HTR-8/SVneo (cell line): Measurements from ENCODE around the gene KRTAP5-2.
"Not testable (repeated sequence)": the region's sequence is repeated elsewhere in the genome, so short reads cannot be mapped to it uniquely, and the experiment has no call there.

Experiments used
- DNase-seq: peaks from one replicate; pipeline ENCODE4 v3.0.0; 2011; ENCODE audit warnings: low spot score, mixed read lengths; ENCODE audit not compliant: insufficient read length
- FAIRE-seq: peaks from 2 replicates; lab custom pipeline; 2011; peaks lifted over from hg19 to GRCh38; lab: Jason Lieb, UNC

The KRTAP5-2 gene

DNA sequence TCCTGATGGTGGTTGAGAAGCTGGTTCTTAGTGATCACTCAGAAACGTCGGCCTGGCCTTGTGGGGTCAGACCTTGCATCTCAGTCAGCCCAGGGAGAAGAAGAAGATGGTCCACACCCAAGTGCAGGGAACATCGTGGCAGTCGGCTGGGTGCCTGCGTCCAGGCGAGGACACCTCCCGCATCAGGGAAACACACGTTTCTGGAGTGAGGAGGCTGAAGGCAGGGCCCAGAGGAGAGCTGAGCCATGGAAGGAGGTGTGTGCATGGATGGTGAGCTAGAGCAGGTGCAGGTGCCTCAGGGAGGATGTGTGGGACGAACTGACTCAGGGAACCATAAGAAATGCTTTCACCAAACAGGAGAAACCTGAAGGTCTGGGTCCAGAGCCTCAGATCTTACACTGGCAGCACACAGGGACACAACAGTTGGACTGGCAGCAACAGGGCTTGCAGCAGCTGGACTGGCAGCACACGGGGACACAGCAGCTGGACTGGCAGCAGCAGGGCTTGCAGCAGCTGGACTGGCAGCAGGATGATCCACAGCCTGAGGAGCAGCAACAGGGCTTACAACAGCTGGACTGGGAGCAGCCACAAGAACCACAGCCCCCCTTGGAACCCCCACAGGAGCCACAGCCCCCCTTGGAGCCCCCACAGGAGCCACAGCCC, 632 bp downstream of the KRTAP5-2 start:
- FAIRE-seq, result no peak
- no peak for DNase-seq

DNA sequence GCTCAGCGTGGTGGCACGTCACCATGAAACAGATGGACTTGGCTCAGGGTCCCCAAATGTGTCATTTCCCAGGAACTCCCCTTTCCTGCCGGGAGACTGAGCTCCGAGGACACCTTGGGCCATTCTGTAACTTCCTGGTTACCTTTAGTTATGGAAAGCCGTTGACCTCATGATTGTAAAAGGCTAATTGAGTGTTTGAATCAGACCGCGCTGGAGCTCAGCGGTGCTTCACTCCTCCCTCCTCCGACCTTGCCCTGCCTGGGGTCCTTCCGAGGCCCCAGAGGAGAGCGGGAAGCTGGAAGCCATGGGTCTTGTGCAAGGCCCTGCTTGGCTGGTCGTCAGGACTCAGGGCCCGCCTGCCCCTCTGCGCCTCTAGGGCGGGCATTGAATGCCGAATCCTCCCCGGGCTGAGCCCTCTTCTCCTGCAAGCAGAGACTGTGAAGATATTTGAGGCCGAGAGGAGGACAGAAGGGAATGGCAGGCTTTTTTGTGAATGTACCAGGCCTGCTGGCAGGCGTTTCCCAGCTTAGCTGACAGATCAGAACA, 1.4 kb downstream of the KRTAP5-2 start:
- not testable (repeated sequence) for FAIRE-seq, DNase-seq

- FAIRE-seq, DNase-seq: not testable (repeated sequence)
Measured at GRCh38 chr11:1595994-1596575, 2.0 kb downstream of the KRTAP5-2 start.

DNA sequence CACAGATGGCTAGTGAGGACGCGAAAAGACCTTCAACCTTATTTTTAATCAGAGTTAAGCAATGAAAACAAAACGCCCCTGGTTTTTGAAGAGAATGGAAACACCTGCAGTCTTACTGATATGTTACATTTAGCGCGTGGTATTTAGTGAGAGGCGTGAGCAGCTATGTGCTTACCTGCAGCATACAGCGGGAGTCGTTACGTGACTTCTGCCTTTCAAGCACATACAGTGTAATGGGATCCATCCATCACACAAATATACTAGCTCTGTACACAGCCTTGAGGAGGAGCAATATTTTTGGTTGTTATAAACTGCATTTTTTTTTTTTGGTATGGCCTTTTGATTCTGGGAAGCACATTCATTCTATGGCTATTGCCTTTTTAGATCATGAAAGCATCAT, 5.5 kb downstream of the KRTAP5-2 start:
- FAIRE-seq (no peak), DNase-seq (no peak)

GRCh38 chr11:1589996-1590395, 8.1 kb downstream of the KRTAP5-2 start:
- DNase-seq, result no peak
- no peak for FAIRE-seq

- not testable (repeated sequence) for FAIRE-seq, DNase-seq
Measured at GRCh38 chr11:1589191-1589963, 8.7 kb downstream of the KRTAP5-2 start.

DNA sequence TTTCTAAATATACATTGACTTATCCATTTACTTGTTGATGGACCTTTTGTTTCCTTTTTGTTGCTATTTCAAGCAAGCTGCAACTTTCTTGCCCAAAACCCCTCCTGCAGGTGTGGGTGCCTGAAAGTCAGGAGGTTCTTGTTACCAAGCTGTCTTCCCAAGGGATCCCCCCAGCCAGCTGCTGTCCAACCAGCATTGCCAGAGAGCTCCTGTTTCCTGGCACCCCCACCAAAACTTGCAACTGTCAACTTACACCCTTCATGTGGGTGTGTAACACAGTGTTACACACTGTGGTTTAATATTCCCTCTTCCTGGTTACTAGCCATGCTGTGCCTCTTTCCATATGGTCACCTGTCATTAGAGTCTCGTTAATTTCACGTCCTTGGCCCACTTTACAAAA, 11.4 kb downstream of the KRTAP5-2 start:
- FAIRE-seq (no peak), DNase-seq (no peak)

- not testable (repeated sequence) for FAIRE-seq
Measured at GRCh38 chr11:1584661-1585370, 13.3 kb downstream of the KRTAP5-2 start, which contains the start of gene KRTAP5-1. TSS of gene KRTAP5-1 (minus strand) at chr11:1585283. CDS start at chr11:1585249, 34 bp downstream.

GRCh38 chr11:1582909-1583308, 15.2 kb downstream of the KRTAP5-2 start:
- not testable (repeated sequence) for FAIRE-seq, DNase-seq

More at GRCh38 chr11:1584661-1585370, 13.3 kb downstream of the KRTAP5-2 start, which contains the start of gene KRTAP5-1:
- DNase-seq, result not testable (repeated sequence)

DNA sequence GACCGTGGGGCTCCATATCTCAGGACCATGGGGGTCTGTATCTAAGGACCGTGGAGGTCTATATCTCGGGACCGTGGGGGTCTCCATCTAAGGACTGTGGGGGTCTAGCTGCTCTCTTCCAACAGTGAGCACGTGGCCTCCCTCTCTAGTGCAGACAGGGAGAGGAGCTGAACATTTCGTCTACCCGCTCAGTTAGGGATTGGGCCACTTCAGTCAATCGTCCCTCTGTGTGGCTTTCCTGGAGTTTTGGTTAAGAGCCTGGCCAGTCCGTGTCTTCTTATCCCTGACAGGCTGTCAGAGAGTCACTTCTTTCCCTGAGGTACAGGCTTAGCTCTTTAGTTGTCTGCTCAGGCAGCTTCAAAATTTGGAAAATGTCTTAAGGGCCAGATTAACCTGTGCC, 16.1 kb downstream of the KRTAP5-2 start:
- no peak for FAIRE-seq

DNA sequence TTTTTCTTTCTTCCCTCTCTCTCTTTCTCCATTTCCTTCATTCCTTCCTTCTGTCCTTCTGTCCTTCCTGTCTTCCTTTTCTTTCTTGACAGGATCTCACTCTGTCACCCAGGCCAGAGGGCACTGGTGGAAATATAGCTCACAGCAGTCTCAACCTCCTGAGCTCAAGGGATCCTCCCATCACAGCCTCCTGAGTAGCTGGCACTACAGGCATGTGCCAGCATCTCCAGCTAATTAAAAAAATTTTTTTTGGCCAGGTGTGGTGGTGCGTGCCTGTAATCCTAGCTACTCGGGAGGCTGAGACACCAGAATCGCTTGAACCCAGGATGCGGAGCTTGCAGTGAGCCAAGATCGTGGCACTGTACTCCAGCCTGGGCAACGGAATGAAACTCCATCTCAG, 21.3 kb downstream of the KRTAP5-2 start:
- no peak for DNase-seq
- FAIRE-seq, result no peak

More for the DNA sequence above, 16.1 kb downstream of the KRTAP5-2 start:
- no peak for DNase-seq

DNA sequence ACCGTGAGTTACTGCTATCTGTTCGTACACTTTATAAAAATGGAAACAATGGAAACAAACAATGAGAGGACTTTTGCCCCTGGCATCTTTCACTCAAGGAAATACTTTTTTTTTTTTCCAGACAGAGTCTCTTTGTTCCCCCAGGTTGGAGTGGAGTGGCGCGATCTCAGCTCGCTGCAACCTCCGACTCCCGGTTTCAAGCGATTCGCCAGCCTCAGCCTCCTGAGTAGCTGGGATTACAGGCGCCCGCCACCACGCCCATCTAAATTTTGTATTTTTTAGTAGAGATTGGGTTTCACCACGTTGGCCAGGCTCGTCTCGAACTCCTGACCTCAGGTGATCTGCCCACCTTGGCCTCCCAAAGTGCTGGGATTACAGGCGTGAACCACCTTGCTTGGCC, 22.3 kb downstream of the KRTAP5-2 start:
- not testable (repeated sequence) for FAIRE-seq, DNase-seq

DNA sequence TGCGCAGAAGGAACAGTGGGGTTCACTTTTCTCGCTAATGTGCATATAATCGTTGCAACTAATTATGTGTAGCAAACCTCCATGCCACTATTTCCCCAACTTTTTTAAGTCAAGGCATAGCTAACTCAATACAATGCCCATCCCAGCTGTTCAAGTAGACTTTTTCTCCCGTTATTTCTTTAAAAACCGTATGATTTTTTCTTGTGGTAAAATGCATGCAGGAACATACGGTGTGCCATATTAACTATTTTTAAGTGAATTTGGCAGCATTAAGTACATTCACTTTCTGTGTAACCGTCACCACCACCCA, 23.2 kb downstream of the KRTAP5-2 start:
- no peak for FAIRE-seq
- DNase-seq, result no peak

DNA sequence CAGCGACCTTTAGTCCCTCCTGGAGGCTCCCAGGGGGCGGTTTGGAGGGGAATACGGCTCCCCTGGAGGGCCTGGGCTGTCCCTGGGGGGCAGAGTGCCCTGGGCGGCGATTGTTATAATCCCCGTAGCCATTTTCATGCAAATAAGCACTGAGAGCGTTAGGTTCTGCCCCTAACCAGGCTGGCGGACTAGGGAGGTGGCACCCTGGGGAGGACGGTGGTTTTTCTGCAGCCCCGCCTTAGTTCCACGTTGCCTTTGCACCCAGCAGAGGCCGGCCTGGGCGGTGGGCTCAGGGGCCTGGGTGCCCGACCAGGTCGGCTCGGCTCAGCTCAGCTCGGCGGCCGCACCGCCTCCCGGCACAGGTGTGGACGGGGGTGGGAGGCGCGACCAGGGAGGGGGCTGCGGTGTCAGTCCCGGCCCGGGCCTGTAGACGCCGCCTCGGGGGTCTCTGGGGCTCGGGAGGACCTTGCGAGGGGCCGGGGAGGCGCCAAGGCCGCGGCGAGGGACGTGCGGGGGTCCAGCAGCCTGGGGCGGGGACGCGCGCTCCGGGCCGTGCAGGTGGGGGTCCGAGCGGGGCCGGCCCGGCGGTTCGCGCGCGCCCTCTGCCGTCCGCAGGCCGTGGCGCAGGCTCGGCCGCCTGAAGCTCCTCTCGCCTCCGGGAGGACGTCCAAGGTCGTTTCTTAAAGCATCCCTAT, 23.7 kb downstream of the KRTAP5-2 start:
- FAIRE-seq, result no peak
- DNase-seq, result peak; percentile 60

DNA sequence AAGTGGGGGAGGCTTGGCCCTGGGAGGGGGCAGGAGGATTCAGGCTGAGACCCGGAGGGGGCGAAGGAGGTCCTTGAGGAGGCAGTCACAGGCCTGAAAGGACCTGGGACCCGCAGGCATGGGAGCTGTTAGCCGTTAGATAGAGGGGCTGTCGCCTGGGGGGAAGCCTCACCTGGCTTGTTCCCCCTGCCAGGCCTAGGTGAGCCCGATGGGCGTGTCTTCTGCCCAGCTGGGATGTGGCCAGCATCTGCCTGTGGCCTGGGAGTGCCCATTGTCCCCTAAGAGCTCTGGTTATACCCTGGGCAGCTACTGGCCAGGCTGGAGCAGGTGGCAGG, 24.2 kb downstream of the KRTAP5-2 start:
- DNase-seq (no peak), FAIRE-seq (no peak)

DNA sequence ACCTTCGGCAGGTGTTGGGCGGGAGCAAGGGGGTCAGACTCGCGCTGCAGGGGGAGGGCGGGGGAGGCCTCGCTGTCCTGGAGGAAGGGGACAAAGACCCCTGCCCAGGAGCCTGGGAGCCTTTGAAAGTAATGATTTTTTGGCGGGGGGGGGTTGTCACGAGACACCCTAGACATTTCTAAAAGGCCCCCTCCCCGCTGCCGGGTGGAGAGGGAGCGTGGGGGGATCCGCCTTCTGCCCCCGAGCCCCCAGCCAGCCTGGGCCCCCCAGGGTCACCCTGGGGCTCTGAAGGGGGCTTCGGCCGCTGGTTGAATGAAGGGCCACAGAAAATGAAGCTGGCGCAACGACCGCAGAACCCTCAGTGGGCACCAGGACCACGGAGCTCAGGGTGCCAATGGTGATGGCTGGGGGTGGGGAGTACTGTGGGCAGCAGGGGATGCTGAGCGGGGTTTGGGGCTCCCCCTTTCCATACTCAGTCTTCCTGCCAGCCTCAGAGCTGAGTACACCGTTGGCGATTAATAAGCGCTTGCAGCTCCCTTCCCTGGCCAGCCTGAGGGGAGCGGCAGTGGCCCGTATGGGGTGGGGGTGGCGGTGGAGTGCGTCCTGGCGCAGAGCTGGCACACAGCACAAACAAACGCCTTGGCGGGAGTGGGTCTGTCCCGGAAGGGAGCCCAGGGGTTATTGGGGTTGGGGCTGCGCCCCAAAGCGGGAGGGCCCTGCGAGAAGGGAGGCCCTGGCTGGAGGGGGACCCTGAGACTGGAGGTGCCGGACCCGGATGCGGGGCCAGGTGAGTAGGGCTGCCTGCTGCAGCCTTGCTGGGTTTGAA, 24.8 kb downstream of the KRTAP5-2 start:
- FAIRE-seq, result no peak
- no peak for DNase-seq

DNA sequence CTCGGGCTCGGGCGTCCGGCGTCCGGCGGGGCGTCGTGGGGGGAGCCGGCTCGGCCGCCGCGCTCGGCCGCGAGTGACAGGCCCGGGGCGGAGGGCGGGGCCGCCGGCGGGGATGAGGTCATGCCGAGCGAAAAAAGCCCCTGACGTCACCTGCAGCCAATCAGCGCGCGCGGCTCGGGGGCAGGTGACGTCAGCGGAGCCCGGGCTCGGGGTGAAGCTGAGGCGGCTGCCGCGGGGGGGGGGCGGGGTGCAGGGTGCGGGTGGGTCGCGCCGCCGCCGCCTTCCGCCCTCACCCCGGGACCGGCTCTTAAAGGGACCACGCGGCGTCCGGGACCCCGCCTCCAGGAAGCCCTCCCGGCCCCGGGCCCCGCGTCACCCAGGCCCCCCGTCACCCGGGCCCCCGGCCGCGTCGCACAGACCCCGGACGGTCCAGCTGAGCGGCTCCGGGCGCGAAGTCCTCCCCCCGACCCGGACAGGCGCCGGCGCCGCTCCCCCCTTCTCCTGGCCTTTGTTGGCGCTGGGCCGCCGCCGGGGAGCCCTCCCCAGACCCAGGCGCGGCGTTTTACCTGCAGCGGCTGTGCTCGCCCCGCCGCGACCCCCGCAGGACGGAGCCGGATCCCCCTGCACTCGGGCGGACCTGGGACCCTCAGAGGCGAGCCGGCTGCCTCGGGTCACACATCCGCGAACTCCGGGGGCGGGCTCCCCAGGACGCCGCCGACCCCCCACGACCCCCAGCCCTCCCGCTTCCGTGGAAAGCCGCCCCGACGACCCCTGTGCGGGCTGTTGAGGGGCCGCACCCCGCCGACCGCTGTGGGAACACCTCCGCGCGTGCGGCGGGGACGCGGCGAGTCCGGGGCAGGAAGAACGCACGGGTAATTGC, 25.7 kb downstream of the KRTAP5-2 start, which contains the start of gene DUSP8:
DUSP8 (minus strand) TSS at position 75 of the 880 bp plus-strand sequence. CDS start 6,445 bp downstream, outside the sequence.
- peak; percentile 90 for DNase-seq
- peak; percentile 71 for FAIRE-seq

DNA sequence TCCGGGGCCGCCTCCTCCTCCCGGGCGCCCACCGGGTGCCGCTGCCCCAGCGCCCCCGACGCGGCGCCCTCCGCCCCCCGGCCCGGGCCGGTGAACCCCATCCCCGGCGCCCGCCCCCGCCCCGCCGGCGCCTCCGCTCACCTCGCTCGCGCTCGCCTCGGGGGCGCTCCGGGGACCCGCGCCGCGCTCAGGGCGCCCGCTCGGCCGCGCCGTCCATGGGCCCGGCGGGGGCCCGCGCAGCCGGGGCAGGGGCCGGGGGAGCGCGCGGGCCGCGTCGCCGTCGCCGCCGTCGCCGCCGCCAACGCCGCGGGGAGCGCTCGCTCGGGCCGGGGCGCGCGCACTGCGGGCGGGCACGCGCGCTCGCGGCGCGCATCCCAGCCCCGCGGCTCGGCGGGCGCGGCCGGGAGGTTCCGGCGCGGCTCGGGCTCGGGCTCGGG, 26.3 kb downstream of the KRTAP5-2 start:
- FAIRE-seq (no peak), DNase-seq (no peak)
